Measurements from ENCODE around the gene EMILIN2. TPM values are rescaled to one million over a fixed set of nuclear protein-coding genes. Genes with fewer than 3 reads are reported as not detected.
A peak's percentile ranks its signal among the peaks of the same experiment; 100 is the strongest.
"Not testable (repeated sequence)": the region's sequence is repeated elsewhere in the genome, so short reads cannot be mapped to it uniquely, and the experiment has no call there.

Gene EMILIN2
- polyA plus RNA-seq, 3 donors, result 13.5 to 21.6 (median 15.1) TPM

DNA sequence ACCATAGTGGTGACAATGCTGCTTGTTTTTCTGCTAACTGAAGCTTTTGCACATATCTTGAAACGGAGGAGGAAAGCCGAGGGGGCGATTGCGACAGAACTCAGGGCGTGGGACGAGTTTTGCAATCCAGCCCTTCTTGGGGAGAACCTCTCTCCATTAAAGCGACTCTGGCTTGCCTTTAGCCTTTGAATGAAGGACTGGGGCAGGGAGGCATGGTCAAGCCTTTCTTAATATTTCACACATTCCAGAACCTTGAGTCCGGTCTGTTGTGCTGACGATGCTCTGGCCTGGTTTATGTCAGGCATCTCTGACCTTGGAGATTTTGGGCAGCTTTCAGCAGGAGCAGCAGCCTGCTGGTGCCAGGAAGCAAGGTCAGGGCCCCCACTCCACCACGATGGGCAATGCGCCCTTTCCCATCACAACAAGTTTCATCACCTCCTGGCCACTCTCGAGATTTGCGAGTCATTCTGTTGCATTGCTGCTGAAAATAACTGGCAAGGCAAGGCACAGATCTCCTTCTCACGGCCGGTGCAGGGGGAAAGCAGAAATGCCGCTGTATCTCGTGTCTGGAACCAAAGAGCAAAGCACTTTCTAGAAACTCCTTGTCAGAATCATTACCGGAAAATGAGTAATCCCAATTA, 10.8 kb downstream of the EMILIN2 start:
- no peak for DNase-seq (ENCODE audit: extremely low read depth in 1 of 11, low read depth in 9 of 11, low spot score in 4 of 11)

DNA sequence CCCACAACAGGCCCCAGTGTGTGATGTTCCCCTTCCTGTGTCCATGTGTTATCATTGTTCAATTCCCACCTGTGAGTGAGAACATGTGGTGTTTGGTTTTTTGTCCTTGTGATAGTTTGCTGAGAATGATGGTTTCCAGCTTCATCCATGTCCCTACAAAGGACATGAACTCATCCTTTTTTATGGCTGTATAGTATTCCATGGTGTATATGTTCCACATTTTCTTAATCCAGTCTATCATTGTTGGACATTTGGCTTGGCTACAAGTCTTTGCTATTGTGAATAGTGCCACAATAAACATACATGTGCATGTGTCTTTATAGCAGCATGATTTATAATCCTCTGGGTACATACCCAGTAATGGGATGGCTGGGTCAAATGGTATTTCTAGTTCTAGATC, 13.6 kb downstream of the EMILIN2 start:
- not testable (repeated sequence) for DNase-seq (ENCODE audit: extremely low read depth in 1 of 11, low read depth in 9 of 11, low spot score in 4 of 11)

DNA sequence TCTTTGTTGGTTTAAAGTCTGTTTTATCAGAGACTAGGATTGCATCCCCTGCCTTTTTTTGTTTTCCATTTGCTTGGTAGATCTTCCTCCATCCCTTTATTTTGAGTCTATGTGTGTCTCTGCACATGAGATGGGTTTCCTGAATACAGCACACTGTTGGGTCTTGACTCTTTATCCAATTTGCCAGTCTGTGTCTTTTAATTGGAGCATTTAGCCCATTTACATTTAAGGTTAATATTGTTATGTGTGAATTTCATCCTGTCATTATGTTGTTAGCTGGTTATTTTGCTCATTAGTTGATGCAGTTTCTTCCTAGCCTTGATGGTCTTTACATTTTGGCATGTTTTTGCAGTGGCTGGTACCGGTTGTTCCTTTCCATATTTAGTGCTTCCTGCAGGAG, 17.2 kb downstream of the EMILIN2 start:
- not testable (repeated sequence) for DNase-seq (ENCODE audit: extremely low read depth in 1 of 11, low read depth in 9 of 11, low spot score in 4 of 11)

DNA sequence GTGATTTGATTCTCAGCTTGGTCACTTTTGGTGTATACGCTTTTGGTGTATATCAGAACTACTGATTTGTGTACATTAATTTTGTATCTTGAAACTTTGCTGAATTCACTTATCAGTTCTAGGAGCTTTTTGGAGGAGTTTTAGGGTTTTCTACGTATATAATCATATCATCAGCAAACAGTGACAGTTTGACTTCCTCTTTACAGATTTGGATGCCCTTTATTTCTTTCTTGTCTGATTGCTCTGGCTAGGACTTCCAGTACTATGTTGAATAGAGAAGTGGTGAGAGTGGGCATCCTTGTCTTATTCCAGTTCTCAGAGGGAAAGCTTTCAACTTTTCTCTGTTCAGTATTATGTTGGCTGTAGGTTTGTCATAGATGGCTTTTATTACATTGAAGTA, 19.7 kb downstream of the EMILIN2 start:
- not testable (repeated sequence) for DNase-seq (ENCODE audit: extremely low read depth in 1 of 11, low read depth in 9 of 11, low spot score in 4 of 11)

DNA sequence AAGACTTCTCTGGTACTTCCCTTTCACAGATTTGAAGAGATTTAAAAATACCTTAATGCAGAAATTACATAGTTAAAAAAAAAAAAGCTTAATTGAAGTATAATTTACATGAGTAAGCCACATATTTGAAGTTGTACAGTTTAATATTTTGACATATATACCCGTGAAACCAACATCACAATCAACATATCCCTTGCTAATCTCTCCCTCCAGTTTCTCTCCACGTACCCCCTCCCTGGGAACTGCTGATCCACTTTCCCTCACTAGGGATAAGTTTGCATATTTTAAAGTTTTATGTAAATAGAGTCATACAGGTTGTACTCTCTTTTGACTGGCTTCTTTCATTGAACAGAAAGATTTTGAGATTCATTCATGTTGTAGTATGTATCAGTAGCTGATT, 22.4 kb downstream of the EMILIN2 start:
- no peak for DNase-seq (ENCODE audit: extremely low read depth in 1 of 11, low read depth in 9 of 11, low spot score in 4 of 11)

DNA sequence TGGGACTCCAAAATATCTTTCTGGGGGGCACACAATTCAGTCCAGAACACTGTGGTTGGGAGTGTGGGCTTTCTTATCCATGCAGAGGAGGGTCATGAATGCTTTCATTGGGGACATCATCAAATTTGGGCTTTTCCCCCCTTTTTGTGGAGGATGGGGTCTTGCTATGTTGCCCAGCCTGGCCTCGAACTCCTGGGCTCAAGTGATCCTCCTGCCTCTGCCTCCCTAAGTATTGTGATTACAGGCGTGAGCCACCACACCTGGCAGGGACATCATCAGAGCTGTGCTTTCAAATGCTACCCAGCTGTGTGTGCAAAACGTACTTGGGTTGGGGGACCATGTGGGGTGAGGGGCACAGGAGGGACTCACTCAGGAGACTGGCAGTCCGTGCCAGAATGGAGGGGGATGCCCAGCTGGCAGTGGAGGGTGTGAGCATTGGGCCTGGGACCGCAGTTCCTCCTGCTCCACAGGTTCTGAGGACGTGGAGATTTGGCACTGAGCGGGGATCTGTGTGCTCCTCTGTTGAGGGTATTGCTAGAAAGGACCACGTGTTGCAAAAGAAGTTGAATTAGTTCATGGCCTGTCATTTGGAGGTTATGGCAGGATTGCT, 24.4 kb downstream of the EMILIN2 start:
- DNase-seq (ENCODE audit: extremely low read depth in 1 of 11, low read depth in 9 of 11, low spot score in 4 of 11), result no peak

DNA sequence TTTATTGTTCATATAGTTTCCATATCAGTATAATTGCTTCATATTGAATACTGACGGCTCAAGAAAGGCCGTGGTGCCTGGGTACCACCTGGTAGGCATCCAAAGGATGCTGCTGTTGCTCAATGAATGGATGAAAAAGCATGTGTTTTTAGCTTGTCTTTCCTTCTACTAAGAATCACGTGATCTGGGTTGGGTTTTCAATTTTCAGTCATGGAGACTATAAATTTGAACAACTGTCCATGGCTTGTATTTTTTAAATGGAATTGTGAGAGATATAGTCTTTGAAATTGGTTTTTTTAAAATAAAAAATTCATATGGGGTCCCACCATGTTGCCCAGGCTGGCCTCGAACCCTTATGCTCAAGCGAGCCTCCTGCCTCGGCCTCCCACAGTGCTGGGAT, 25.3 kb downstream of the EMILIN2 start:
- no peak for DNase-seq (ENCODE audit: extremely low read depth in 1 of 11, low read depth in 9 of 11, low spot score in 4 of 11)

DNA sequence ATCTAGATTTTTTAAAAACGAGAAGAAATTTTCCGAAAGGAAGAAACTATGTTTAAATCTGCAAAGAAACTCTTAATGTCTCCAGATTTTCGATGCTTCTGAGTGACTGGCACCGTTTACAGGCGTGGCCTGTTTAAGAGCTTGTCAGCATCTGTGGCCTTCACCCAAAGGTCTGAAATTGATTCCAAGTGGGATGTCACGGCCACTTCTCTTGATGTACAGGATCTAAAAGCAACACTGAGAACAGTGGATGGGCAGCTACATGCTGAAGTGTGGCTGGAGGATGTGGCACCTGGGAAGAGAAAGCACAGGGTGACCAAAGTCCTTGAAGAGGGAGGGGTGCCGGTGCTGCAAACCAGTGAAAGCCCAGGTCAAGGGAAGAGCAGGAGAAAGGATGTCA, 28.0 kb downstream of the EMILIN2 start:
- DNase-seq (ENCODE audit: extremely low read depth in 1 of 11, low read depth in 9 of 11, low spot score in 4 of 11), result no peak

DNA sequence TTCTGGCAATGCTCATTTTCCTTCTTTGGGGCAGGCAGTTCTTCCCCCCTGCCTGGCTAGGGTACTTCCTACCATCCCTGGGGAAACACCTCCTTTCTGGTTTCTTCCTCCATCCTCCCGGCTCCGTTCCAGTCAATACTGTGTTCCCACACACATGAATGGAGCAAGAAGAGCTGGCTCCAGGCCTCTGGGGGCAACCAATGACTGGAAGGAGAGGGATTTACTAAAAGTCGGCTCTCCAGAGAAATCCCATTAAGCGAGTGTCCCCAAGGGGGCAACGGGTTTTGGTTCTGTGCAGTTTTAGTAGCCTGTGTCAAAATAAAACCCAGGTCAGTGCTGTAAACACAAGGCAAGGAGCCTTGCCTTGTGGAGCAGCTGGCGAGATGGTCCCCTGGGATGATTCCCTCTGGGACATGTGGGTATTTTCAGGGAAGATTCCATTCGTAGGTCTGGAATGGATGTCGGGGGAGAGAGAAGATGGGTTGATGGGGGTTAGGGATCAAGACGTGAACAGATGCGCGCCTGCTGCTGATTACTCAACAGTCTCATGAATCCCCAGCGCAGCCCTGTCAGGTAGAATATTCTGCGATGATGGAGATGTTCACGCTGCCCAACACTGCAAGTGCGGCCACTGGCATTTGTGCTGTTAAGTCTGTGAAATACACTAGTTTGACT, 32.0 kb downstream of the EMILIN2 start:
- no peak for DNase-seq (ENCODE audit: extremely low read depth in 1 of 11, low read depth in 9 of 11, low spot score in 4 of 11)

DNA sequence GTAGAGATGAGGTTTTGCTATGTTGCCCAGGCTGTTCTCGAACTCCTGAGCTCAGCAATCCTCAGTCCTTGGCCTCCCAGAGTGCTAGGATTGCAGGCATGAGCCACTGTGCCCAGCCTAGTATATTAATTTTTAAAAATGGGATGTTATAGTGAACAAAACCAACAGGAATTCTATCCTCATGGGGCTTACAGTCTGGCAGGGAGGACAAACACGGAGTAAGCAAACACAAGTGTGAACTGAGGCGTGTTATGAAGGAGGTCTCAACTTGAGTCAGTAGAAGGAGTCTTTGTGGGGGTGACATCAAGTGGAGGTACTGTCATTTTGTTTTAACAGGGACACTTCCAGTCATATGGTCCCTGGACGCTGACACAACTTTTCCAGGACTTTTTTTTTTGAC, 33.1 kb downstream of the EMILIN2 start:
- DNase-seq (ENCODE audit: extremely low read depth in 1 of 11, low read depth in 9 of 11, low spot score in 4 of 11), result no peak

DNA sequence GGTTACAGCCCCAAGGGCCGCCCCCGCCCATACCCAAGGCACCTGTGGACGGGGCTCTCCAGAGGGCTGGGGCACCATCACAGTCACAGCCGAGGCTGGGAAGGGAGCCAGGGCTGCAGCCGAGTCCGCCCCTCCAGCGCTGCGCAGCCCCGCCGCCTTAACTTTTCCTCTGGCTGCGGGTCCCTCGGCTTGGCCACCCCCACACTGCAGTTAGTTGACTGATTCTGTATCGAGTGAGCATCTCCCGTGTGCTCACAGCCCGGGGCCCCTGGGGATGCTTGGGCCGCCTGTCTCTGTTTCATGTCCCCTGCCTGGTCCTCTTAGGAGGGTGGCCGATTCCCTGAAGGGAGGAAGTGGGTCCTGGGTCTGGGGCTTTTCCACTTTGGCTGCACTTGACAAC, 33.7 kb downstream of the EMILIN2 start:
- no peak for DNase-seq (ENCODE audit: extremely low read depth in 1 of 11, low read depth in 9 of 11, low spot score in 4 of 11)

DNA sequence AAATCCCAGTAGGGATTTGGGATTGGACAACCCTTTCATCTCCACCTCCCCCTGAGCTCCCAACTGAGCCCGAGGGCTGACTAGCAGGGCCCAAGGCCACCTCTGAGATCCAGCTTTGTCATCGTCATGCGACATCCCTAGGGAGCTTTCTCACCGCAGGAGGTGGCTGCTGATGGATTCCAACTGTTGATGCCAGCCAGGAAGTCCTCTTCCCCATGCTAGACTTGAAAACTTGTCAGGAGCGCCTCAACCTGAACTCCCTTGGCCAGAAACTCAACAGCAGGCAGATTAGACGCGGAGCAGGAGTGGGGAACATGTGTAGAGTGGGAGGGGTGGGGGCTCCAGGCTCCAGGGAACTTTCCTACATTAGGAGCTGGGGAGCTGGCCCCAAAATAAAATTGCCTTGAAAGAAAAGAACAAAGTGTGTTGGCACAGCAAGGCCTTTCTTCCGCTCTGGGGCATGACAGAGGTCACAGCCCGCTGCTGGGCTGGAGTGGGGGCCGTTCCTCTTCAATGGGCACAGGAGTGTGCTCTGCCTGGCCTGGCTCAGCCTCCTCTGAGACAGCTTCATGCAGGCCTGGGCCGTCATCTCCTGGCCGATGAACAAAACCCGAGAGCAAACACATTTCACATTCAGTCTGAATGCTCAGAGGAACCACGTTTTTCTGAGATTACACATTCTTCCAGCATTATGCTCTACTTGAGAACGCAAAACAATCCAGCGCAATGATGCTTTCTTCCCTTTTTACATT, 34.5 kb downstream of the EMILIN2 start:
- DNase-seq (ENCODE audit: extremely low read depth in 1 of 11, low read depth in 9 of 11, low spot score in 4 of 11), result peak in 1 of 11 donors; percentile 50

DNA sequence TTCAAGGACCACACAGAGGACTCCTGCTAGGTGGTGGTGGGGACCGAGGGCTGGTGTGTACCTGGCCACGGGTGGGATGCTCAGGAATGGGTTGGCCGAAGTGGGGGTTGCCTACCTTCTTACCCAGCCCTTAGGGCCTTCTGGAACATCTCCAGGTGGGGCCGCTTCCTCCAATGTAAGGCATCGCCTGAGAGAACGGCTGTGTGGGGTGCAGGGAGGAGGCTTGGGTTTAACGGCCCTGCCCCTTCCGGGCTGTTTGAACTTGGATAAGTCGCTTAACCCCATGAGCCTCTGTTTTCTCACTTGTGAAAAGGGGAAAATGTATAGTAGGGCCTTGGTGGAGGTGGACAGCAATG, 35.0 kb downstream of the EMILIN2 start:
- no peak for DNase-seq (ENCODE audit: extremely low read depth in 1 of 11, low read depth in 9 of 11, low spot score in 4 of 11)

DNA sequence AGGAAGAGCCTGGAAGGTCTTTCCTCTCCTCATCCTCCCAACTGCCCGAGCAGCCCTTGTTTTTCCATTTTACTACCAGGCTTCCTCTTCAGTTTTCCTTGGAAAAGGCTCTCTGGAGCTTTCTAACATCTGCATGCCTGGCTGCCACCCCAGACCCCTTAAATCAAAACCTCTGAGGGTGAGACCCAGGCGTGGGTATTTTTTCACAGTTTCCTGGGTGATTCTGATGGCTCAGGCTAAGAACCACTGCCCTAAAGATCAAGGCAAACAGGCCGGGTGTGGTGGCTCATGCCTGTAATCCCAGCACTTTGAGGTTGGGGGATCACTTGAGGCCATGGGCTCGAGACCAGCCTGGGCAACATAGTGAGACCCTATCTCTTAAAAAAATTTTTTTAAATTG, 35.4 kb downstream of the EMILIN2 start:
- DNase-seq (ENCODE audit: extremely low read depth in 1 of 11, low read depth in 9 of 11, low spot score in 4 of 11), result no peak

DNA sequence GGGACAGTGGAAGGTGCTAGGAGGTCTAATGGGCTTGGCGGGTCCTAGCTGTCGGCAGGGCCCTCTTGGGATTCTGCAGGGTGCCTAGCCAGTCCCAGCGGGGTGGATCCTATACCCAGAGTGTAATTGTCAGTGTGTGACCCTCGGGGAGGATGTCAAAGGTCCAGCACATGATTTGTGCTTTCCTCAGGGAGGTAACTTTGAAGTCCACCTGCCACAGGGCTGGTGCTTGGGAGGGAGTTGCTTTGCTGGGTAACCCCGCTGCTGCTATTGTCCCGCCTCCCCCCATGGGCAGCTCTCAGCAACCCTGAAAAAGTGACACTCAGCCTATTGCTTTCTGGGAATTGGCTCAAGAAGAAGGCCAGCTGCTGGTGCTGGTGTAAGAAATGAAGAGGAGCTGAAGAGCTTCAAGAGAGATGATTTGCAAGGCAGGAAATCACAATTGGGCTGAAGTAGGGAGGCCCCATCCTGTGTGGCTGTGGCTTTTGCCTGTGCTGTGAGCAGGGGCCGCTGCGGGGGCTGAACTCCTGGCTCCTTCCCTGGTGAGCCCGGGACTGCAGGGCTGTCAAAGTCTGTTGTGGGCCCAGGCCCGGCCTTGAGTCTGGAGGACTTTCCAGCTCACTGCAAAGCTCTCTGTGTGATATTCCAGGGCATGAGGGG, 36.4 kb downstream of the EMILIN2 start:
- peak in 1 of 11 donors; percentile 33 for DNase-seq (ENCODE audit: extremely low read depth in 1 of 11, low read depth in 9 of 11, low spot score in 4 of 11)

DNA sequence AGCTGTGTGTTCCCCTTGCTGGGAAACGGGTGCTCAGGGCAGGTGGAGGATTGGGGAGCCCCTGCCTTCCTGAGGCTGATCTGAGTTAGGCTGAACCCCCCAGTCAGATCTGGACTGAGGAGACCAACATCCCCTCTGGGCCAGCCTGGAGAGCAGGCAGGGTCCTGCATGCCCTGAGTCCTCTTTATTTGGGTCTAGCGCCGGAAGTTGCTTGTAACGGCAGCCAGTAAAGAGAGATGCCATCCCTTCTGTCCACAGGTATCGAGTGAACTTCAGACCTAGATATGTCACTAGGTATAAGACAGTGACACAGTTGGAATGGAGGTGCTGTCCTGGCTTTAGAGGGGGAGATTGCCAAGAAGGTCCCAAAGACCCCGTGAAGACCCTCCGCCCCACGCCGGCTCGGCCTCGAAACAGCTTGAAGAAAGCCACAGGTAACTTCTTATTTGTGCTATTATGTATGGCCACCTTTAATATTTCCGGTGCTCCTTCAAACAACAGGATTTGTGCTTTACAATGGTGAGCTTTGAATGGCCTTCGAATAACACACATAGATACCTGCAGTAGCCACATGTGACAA, 38.0 kb downstream of the EMILIN2 start:
- no peak for DNase-seq (ENCODE audit: extremely low read depth in 1 of 11, low read depth in 9 of 11, low spot score in 4 of 11)

DNA sequence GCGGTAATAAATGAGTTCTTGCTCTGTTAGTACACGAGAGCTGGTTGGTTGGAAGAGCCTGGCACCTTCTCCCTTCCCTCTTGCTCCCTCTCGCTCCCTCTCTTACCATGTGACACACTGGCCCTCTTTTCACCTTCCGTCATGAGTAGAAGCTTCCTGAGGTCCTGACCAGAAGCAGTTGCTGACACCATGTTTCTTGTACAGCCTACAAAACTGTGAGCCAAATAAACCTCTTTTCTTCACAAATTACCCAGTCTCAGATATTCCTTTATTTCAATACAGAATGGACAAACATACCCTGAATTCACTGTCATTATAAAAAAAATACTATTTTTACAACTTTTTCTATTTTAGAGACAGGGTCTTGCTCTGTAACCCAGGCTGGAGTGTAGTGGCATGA, 40.7 kb downstream of the EMILIN2 start:
- no peak for DNase-seq (ENCODE audit: extremely low read depth in 1 of 11, low read depth in 9 of 11, low spot score in 4 of 11)

DNA sequence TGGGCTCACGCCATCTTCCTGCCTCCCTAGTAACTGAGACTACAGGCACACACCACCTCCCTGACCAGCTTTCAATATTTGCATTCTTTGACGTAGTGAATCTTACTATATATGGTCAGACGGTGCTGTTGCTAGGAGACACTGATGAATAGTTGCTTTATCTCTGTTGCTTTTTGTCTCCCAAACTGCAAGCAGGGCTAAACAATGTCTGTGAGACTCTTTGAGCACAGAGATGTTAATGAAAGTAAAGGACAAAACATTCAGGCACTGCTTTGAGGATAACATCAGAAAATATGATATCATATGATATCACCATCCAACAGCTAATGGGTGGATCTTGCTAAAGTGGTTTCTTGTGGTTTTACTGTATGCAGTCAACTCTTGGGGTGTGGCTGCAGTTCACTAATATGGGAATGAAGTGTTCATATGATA, 43.0 kb downstream of the EMILIN2 start:
- DNase-seq (ENCODE audit: extremely low read depth in 1 of 11, low read depth in 9 of 11, low spot score in 4 of 11), result no peak

DNA sequence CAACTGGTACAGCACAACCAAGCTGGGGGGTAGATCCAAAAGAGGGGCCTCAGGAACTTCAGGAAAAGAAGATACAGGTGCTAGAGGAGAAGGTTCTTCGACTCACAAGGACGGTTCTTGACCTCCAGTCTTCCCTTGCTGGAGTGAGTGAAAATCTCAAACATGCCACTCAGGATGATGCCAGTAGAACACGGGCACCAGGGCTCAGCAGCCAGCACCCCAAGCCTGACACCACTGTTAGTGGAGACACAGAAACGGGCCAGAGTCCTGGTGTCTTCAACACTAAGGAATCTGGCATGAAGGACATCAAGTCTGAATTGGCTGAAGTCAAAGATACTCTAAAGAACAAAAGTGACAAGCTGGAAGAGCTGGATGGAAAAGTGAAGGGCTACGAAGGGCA, 43.8 kb downstream of the EMILIN2 start:
- DNase-seq (ENCODE audit: extremely low read depth in 1 of 11, low read depth in 9 of 11, low spot score in 4 of 11), result no peak

Data from renal cortex interstitium (tissue), 11 donors.